Measurements from ENCODE around the gene LIM2.

- TF ChIP-seq, protein P1, sequence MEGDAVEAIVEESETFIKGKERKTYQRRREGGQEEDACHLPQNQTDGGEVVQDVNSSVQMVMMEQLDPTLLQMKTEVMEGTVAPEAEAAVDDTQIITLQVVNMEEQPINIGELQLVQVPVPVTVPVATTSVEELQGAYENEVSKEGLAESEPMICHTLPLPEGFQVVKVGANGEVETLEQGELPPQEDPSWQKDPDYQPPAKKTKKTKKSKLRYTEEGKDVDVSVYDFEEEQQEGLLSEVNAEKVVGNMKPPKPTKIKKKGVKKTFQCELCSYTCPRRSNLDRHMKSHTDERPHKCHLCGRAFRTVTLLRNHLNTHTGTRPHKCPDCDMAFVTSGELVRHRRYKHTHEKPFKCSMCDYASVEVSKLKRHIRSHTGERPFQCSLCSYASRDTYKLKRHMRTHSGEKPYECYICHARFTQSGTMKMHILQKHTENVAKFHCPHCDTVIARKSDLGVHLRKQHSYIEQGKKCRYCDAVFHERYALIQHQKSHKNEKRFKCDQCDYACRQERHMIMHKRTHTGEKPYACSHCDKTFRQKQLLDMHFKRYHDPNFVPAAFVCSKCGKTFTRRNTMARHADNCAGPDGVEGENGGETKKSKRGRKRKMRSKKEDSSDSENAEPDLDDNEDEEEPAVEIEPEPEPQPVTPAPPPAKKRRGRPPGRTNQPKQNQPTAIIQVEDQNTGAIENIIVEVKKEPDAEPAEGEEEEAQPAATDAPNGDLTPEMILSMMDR (tag by site-specific recombination; IDR thresholded peaks at IDR 0.05): no peak
- TF ChIP-seq YY1 (tag by site-specific recombination; IDR thresholded peaks at IDR 0.05) (no peak), ZNF777 (tag by site-specific recombination; IDR thresholded peaks at IDR 0.05; ENCODE audit: borderline replicate concordance) (no peak), ZNF624 (tag by site-specific recombination; IDR thresholded peaks at IDR 0.05) (no peak), ZBTB8A (tag by site-specific recombination; IDR thresholded peaks at IDR 0.05) (peak; percentile 57; the same call in 1 of the 2 replicates), ZBTB1 (tag by site-specific recombination; IDR thresholded peaks at IDR 0.05) (no peak), HOXD13 (CRISPR knock-in tag; IDR thresholded peaks at IDR 0.05; ENCODE audit: borderline replicate concordance) (peak; percentile 59; the same call in 1 of the 2 replicates)
- TF ChIP-seq, protein P2, sequence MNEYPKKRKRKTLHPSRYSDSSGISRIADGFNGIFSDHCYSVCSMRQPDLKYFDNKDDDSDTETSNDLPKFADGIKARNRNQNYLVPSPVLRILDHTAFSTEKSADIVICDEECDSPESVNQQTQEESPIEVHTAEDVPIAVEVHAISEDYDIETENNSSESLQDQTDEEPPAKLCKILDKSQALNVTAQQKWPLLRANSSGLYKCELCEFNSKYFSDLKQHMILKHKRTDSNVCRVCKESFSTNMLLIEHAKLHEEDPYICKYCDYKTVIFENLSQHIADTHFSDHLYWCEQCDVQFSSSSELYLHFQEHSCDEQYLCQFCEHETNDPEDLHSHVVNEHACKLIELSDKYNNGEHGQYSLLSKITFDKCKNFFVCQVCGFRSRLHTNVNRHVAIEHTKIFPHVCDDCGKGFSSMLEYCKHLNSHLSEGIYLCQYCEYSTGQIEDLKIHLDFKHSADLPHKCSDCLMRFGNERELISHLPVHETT (tag by site-specific recombination; IDR thresholded peaks at IDR 0.05): no peak
These were observed 6.5 kb upstream of the LIM2 start for GRCh38 chr19:51394050-51394836.

All from HEK293 (cell line).